Adrenal gland (tissue), 12 donors: Measurements from ENCODE around the gene ADPRM. TPM values are rescaled to one million over a fixed set of nuclear protein-coding genes. Genes with fewer than 3 reads are reported as not detected.
A peak's percentile ranks its signal among the peaks of the same experiment; 100 is the strongest.

Experiments
- DNase-seq, 7 donors: peaks; one replicate each; pipeline ENCODE4 v3.0.0-alpha.2; 2019 to 2020
- H3K27ac ChIP-seq, 5 donors: fragments of 200-600 bp; sonication (generic) in 4 of 5; 1 replicate in 3 of 5; 2 replicates in 2 of 5; pipeline versions ENCODE4 v1.5.1 to v1.8.0; 2016 to 2020; ENCODE audit warnings: mild to moderate bottlenecking in 1 of 5
- H3K27me3 ChIP-seq: fragments of 200-600 bp; 2 replicates; pipeline ENCODE4 v1.8.0; 2021
- H3K36me3 ChIP-seq, 2 donors: fragments of 200-600 bp; replicated peaks in 1 of 2; 1 replicate in 1 of 2; 2 replicates in 1 of 2; pipeline versions ENCODE4 v1.5.1 to v1.8.0; 2018 to 2022
- H3K4me1 ChIP-seq, 2 donors: fragments of 200-600 bp; replicated peaks in 1 of 2; 1 replicate in 1 of 2; 2 replicates in 1 of 2; pipeline versions ENCODE4 v1.5.1 to v1.8.0; 2018 to 2021
- H3K4me3 ChIP-seq, 4 donors: fragments of 200-600 bp; sonication (generic) in 3 of 4; one replicate each; pipeline ENCODE4 v1.5.1; 2016 to 2018
- H3K9me3 ChIP-seq, 3 donors: fragments of 200-600 bp; sonication (generic) in 1 of 3; replicated peaks in 1 of 3; 1 replicate in 2 of 3; 2 replicates in 1 of 3; pipeline versions ENCODE4 v1.5.1 to v1.8.0; 2016 to 2021
- POLR2A ChIP-seq, 2 donors: fragments of 450-650 bp; IDR thresholded peaks; one replicate each; pipeline ENCODE4 v1.6.1; 2017; ENCODE audit warnings: antibody characterized with exemption in 2 of 2, mild to moderate bottlenecking in 2 of 2, moderate library complexity in 1 of 2
- WGBS, 4 donors: extraction: QIAGEN DNeasy Blood & Tissue Kit in 2 of 4; methylation state at CpG; one replicate each; pipeline versions ENCODE4 v1.1.5 to v1.1.7; 2013 to 2017; 5-methylcytosine and 5-hydroxymethylcytosine counted together
- intact Hi-C, 2 donors: fragments of 100-400 bp; cut with DNase I; formaldehyde crosslinking; loops; one replicate each; pipeline versions ENCODE4 v1.14.1 to v1.15.0; 2022 to 2023
- polyA plus RNA-seq, 3 donors: library from polyadenylated mRNA; stranded (reverse); fragments of 200-250 nt in 2 of 3; fragments of 350-450 nt in 1 of 3; fragmentation: Illumina TruSeq in 1 of 3; extraction: RNeasy Lipid Tissue Mini Kit (QIAGEN cat#74804) in 1 of 3; gene quantifications; one replicate each; pipeline ENCODE4 v1.2.3, GENCODE V29; 2013 to 2014
- total RNA-seq, 9 donors: library from RNA; depleted of rRNA in 4 of 9; stranded (reverse); fragments of >200 nt in 4 of 9; fragments of 120-200 nt in 1 of 9; fragmentation: NEBNext Ultra II Directional in 1 of 9; extraction: Animal tissue kit (Norgen Biotek cat#: 25700) in 1 of 9; gene quantifications; one replicate each; pipeline versions ENCODE4 v1.1.0 to v1.2.4, GENCODE V29; 2013 to 2023
- TF ChIP-seq, protein P1 (sequence below), 6 experiments: fragments of 450-650 bp in 4 of 6; fragments of 200-600 bp in 2 of 6; sonication (generic) in 1 of 6; IDR thresholded peaks; 1 replicate in 5 of 6; 2 replicates in 1 of 6; pipeline versions ENCODE4 v1.5.1 to v1.8.0; 2016 to 2021; ENCODE audit warnings: antibody characterized with exemption in 6 of 6, mild to moderate bottlenecking in 2 of 6, moderate library complexity in 1 of 6
- donor health status: healthy with polysubstance abuse.
- donor health status: Bipolar disorder and iron deficiency.
- donor health status: DM: yes; HTN: yes; CAD: no.
- donor health status: DM: no; HTN: no; CAD: no.
- donor health status: DM: no; HTN: no; CAD: no.
- donor health status: DM: yes; HTN: yes; CAD: no.

The ADPRM gene
- total and polyA plus RNA-seq, 12 donors: 3.8 to 12.1 (median 8.2) TPM

DNA sequence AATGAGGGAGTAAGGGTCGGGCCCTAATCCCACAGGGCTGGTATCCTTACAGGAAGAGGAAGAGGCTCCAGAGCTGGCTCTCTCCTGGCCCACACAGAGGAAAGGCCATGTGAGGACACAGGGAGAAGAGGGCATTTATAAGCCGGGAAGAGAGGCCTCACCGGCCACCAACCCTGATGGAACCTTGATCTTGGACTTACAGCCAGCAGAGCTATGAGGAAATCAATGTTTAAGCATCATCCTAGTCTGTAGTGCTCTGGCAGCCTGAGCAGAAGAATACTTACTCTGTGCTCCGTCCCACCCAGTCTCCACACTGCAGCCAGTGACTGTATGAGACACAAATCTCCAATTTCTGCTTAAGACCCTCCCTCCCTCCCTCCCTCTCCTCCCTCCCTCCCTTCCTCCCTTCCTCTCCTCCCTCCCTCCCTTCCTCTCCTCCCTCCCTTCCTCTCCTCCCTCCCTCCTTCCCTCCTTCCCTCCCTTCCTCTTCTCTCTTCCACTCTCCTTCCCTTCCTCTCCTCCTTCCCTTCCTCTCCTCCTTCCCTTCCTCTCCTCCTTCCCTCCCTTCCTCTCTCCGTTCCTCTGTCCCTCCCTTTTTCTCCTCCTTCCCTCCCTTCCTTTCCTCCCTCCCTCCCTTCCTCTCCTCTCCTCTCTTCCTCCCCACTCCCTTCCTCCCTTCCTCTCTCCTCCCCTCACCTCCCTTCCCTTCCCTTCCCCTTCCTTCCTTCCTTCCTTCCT, 41.3 kb downstream of the ADPRM start:
- WGBS, 4 donors: 52 to 64% (median 61%) methylated on average over 4 to 5 of the region's 5 CpGs
- no peaks in the 10 kb centered on the region for H3K36me3 ChIP-seq
- H3K4me3 ChIP-seq: no peak overlapping the region
- H3K27ac ChIP-seq: no peak overlapping the region
- H3K4me1 ChIP-seq: peaks cover 12 to 17% of the 10 kb centered on the region in 2 donors
- intact Hi-C loops: loop anchor here (5.0 kb wide), 2 partner anchors 104 to 109 kb away; no protein-coding TSS in a partner anchor
- TF ChIP-seq, protein P1, sequence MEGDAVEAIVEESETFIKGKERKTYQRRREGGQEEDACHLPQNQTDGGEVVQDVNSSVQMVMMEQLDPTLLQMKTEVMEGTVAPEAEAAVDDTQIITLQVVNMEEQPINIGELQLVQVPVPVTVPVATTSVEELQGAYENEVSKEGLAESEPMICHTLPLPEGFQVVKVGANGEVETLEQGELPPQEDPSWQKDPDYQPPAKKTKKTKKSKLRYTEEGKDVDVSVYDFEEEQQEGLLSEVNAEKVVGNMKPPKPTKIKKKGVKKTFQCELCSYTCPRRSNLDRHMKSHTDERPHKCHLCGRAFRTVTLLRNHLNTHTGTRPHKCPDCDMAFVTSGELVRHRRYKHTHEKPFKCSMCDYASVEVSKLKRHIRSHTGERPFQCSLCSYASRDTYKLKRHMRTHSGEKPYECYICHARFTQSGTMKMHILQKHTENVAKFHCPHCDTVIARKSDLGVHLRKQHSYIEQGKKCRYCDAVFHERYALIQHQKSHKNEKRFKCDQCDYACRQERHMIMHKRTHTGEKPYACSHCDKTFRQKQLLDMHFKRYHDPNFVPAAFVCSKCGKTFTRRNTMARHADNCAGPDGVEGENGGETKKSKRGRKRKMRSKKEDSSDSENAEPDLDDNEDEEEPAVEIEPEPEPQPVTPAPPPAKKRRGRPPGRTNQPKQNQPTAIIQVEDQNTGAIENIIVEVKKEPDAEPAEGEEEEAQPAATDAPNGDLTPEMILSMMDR (IDR thresholded peaks at IDR 0.05): no peak
- TF ChIP-seq POLR2A (IDR thresholded peaks at IDR 0.05): no peak
- peak in 2 of 7 donors; percentile 9 to 19 for DNase-seq
- H3K27me3 ChIP-seq: no peaks in the 10 kb centered on the region
- H3K9me3 ChIP-seq: no peaks in the 10 kb centered on the region

DNA sequence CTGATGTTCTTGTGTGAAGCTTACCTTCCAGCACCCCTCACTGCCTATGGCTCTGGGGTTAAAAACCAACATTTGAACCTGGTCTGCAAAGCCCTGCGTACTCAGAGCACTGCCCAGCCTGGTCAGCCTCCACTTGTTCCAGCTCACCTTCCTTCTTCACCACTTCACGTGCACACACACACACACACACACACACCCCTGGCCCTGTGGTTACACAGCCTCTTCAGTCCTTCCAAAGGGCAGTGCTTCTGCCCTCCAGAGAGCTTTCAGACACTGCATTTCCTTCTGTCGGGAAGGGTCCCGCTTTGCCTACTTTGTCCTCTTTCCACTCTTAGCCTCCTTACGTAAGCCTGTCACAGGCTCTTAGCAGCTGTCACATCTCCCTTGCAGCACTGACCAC, 42.0 kb downstream of the ADPRM start:
- TF ChIP-seq, protein P1 (IDR thresholded peaks at IDR 0.05): no peak
- no peak for TF ChIP-seq POLR2A (IDR thresholded peaks at IDR 0.05)
- H3K9me3 ChIP-seq: no peaks in the 10 kb centered on the region
- no peak overlapping the region for H3K27ac ChIP-seq
- H3K36me3 ChIP-seq: no peaks in the 10 kb centered on the region
- H3K4me3 ChIP-seq: no peak overlapping the region
- WGBS, 4 donors: 85 to 91% (median 88%) methylated on average over 5 of the region's 5 CpGs
- intact Hi-C loops: loop anchor here (5.0 kb wide), 2 partner anchors 103 to 108 kb away; no protein-coding TSS in a partner anchor
- peaks cover 16 to 17% of the 10 kb centered on the region in 2 donors for H3K4me1 ChIP-seq
- DNase-seq: peak in 2 of 7 donors; percentile 7 to 18
- no peaks in the 10 kb centered on the region for H3K27me3 ChIP-seq

DNA sequence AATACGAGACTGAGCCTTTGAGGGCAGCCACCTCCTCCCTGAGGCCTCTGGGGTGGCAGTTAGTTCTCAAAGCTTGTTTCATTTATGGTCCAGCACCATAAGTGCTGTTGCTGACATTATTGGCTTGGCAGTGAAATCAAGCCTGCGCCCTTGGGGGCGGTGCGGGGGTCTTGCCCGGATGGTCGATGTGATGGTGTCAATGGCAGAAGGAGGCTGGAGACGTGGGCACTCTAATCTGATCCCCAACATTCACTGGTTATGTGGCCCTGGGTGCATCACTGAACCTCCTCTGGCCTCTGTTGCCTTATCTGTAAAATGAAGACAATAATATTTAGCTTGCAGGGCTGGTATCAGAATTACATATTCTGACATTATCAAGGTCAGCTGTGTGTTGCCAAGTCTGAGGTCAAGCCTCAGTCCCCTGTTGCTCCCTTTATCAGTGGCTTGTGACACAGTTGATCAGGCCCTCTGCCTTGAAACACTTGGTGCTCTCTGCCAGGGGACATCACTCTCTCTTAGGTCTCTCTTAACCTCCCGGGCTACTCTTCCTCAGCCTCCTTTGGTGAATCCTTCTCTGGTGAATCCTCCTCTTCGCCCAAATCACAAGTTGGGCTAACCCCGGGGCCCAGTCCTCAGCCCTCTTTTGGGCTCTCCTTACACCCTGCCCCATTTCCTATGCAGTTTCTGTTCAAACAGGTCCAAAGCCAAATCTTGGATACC, 44.2 kb downstream of the ADPRM start:
- DNase-seq: peak; percentile 45 to 79 (median 72)

DNA sequence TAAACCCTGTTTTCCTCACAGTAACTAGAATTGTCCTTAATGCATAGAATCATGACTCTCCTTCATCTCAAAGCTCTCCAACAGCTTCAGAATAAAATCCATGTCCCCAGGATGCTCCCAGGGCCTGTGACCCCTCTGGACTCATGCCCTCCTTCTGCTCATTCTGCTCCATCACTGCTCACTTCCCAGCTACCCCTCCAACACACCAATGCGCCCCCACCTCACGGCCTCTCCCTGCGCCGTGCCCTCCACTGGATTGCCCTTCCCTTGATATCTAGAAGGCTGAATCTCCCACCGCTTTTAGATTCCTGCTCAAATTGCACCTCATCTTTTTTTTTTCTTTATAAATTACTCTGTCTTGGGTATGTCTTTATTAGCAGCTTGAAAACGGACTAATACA, 45.0 kb downstream of the ADPRM start:
- WGBS, 4 donors: 94 to 97% (median 95%) methylated on average over 6 of the region's 6 CpGs
- H3K27me3 ChIP-seq: no peaks in the 10 kb centered on the region
- no peaks in the 10 kb centered on the region for H3K36me3 ChIP-seq
- peaks cover 17% of the 10 kb centered on the region in 2 donors for H3K4me1 ChIP-seq
- peak overlapping the region in 4 of 5 donors; percentile 8 to 79 (median 58) for H3K27ac ChIP-seq
- intact Hi-C loops: no loop called here
- no peak overlapping the region for H3K4me3 ChIP-seq
- no peak for DNase-seq
- TF ChIP-seq, protein P1 (IDR thresholded peaks at IDR 0.05): no peak
- TF ChIP-seq POLR2A (IDR thresholded peaks at IDR 0.05): no peak
- H3K9me3 ChIP-seq: no peaks in the 10 kb centered on the region

More for the DNA sequence above, 44.2 kb downstream of the ADPRM start:
- Histone ChIP-seq H3K4me1 (peaks cover 17% of the 10 kb centered on the region in 2 donors), H3K27me3 (no peaks in the 10 kb centered on the region), H3K36me3 (no peaks in the 10 kb centered on the region), H3K4me3 (no peak overlapping the region), H3K27ac (peak overlapping the region in 3 of 5 donors; percentile 50 to 79 (median 55)), H3K9me3 (no peaks in the 10 kb centered on the region)
- 81 to 83% (median 82%) methylated on average over 9 to 10 of the region's 10 CpGs for WGBS, 4 donors
- TF ChIP-seq, protein P1 (IDR thresholded peaks at IDR 0.05): no peak
- TF ChIP-seq POLR2A (IDR thresholded peaks at IDR 0.05): no peak
- intact Hi-C loops: no loop called here
